GM04504 (cell line): ENCODE data around the gene KCTD8.

Experiments
- DNase-seq: peaks from one replicate; pipeline ENCODE4 v3.0.0-alpha.2; 2012; ENCODE audit warnings: low read depth

KCTD8 gene

DNA sequence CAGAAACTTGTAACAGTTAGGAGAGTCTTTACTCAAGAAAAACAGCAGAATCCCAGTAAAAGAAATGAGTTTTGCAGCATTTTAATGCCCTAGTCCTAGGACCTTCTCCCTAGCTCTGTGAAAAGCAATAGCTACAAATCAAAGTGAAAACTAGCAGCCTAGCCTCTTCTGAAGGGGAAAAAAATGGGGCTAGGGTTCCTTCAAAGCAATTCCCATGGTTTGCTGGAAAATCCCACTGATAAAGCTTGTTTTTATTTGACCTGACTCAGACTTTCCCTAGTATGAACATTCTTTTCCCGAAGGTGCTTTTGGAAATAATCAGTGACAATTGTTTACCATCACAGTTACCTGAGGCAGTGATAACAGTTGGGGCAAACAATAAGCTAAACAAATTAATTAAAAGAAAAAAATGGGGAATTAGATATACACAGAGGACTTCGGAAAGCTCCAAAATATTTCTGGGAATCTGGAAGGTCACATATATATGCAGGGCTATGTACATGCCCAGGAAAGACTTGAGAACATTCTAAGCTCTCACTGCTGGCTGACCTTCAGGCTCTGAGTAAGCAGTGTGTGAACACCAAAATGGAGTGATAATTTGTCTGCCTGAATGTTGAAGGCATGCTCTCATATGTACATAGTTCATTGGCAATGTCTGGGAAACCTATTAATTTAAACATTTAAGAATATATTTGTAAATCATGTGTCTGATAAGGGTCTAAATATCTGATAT, 285.9 kb downstream of the KCTD8 start:
- no peak for DNase-seq

DNA sequence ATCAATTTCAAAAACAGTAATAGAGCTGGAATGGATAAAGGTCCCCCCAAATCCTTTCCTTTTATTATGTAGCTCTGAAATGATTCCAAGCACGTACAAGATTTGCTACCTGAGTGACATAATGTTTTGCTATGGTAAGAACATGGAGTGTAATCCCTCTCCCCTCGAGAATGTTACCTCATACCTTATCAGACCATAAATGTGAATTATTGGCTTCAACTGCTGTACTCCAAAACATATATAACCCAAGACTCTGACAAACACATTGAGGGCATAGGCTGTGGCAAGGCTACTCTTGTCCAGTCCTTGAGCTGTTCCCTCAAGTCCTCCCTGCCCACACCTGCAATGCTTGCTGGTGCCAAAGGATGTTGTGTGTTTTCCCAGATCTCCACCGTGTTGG, 286.9 kb downstream of the KCTD8 start:
- DNase-seq = no peak

DNA sequence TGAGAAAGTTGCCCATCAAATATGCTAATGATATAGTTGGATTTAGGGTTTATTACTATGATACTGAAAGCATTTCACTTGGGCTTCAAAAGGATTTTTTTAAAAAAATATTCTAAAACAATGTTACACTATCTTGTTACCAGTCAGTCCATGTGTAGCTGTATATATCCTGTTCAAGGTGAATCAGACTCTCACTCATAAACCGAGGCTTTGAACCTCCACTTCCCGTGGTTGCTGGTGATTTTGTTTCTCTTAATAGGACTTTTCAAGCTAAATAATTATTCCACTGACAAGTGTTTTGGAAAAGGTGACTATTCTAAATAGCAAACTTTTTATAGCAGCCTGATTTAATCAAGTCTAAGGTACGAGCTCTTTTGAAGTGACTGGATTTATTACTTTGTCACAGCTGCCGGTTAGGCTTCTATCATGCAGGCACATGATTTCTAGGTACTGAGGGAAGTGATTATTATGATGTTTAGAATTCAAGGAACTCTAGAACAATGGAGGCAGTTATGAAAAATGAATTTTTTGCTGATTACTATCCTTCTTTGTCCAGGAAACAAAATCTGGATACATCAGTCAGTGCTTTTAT, 287.7 kb downstream of the KCTD8 start:
- no peak for DNase-seq

DNA sequence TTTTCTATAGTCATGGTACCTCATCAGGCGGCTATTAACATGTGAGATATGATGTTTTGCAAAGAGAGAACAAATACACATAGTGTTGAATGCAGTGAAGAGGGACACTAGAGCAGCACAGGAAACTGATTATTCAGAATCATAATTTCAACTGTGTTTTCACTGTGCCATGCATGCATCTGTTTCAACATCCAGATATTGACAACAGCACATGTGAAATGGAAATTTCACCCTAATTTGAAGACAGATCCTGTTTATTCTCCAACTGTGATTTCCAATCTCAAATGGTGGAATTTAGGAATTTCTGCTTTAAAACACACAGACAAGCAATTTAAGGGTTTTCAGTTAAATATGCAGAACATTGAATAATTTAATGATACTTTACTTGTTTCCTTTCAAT, 288.6 kb downstream of the KCTD8 start:
- no peak for DNase-seq

DNA sequence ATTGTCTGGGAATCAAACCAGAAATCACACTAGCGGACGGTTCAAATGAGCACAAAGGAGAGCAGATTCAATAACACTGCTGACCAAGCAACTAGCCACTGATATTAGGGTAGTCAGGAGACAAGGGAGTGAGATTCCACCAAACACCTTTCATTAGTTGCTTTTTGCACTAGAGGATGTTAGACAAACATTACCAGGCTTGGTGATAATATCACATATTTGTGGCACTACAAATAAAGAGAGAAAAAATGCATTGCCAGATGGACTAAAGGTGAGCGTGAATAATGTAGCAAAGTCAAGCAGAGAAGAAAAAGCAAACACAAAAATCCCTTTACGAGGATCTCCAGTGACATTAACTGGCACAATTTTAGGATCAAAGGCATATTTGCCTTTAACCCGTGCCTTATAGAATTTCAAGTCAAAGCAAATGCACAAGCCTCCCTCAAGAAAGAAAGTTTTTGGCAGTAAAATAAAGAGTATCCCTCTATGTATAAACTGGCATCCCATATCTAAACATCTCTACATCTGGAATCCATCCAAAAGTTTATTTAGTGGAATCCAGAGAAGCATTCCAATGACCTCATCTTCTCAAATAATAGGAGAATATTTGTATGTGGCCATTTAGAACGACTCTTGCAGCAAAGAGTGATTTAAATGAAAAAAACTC, 290.9 kb downstream of the KCTD8 start:
- DNase-seq = no peak

DNA sequence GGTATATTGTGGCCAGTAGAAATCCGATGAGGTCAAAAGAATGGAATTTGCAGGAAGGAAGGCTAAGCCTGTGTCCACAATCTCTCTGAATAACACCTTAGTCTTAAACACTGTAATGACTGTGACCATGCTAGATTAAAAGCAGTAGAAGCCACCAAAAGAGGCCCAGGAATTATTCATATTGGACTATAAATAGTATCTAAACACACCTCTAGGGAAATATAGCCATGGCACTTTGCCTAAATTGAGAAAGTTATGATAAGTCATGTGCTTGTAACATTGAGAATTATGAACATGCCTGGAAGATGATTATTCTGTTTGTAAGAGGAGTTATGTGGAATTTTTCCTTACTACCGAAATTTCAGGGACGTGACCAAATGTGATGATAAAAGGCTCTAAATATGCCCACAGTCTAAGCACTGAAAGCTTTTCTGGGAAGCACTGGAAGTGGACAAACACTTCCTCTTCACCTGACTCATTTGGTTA, 298.5 kb downstream of the KCTD8 start:
- no peak for DNase-seq

DNA sequence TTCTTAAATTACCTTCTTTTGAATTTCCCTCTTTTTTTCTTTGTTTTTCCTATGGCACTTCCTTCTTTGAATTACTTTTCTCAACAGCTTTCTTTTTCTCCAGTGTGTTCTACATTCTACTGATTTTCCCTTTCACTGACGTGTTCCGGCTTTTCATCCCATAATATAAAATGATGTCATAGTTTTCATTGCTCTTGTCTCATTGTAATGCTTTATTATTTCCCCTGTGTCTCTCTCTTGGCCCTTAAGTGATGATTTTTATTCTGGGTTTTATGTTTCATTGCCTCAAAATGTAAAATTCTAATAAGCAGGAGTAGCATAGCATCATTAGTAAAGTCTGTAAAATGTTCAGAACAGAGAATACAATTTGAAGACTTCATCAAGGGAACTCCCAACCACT, 299.3 kb downstream of the KCTD8 start:
- no peak for DNase-seq

DNA sequence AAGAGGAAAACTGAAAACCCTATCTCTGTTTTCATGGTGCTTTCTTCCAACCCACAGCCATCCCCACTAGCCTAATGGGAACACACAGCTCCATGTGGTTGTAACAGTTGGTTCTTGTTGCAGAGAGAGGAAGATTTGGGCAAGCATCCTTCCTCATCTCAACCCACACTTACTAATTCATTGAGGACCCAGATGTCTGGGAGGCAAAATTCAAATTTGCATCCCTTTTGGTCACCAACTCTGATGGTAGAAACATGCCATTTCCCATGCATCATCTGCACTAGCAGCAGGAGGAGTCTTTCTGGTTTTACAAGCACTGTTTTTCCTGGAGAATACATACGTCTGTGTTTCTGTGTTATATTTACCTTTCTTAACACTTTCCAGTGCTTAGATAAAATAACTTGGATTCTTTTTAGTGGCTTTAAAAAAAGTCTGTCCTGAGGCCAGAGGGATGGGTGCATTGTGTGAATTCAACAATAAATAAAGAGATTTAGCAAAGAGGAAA, 301.0 kb downstream of the KCTD8 start:
- no peak for DNase-seq

DNA sequence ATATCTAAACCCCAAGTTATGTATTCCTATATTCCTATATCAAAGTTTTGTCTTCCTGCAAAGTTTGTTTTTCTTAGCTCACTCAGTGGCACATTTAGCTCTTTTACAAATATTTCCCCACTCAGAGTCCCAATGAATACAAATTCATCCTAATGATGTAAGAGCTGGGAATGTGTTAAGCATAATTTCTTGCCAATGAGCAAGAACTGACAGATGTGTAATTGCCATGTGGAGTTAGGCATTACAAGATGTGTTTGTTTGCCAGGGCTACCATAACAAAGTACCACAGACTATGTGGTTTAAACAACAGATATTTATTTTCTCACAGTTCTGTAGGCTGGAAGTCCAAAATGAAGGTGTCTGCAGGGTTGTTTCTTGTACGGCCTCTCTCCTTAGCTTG, 302.1 kb downstream of the KCTD8 start:
- DNase-seq = no peak

DNA sequence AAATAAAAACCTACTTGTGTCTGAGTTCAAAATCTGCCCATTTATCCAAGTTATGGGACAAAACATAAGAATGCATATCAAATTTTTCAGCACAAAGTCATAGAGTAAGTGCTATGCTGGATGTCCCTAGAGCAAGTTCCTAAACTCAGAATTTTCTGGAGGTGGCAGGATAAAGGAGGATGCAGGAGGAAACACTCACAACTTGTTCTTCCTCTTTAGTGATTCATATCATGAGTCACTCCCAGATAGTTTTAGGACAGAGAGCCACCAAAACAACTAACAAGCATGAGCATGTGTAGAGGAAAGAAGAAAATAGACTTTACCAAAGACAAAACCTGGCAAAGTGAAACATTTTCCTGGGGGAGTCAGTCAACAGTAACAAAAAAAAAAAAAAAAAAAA, 302.7 kb downstream of the KCTD8 start:
- DNase-seq = no peak

DNA sequence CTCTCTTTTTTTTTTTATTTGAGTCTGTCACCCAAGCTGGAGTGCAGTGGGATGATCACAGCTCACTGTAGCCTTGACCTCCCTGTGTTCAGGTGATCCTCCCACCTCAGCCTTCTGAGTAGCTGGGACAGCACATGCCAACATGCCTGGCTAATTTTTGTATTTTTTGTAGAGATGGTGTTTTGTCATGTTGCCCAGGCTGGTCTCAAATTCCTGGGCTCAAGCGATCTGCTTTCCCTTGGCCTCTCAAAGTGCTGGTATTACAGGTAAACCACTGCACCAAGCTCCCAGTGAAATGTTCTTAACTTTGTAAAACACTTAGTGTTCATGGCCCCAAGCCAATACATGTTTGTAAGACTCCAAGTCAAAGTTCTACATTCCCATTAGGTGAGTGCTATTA, 316.1 kb downstream of the KCTD8 start:
- DNase-seq = no peak
